T-helper 9 cell (primary cell): Measurements from ENCODE around the gene DOCK4.

ENCODE experiments used
- DNase-seq: peaks from one replicate; pipeline ENCODE4 v3.0.0-alpha.2; 2020

DOCK4 gene

GRCh38 chr7:111844904-111845671 is 361.1 kb downstream of the DOCK4 start:
- DNase-seq: no peak

GRCh38 chr7:111842491-111842890 is 363.7 kb downstream of the DOCK4 start:
- DNase-seq: no peak

- DNase-seq: no peak
Measured at GRCh38 chr7:111841596-111842205, 364.5 kb downstream of the DOCK4 start.

- no peak for DNase-seq
Measured at GRCh38 chr7:111840528-111840927, 365.7 kb downstream of the DOCK4 start.

GRCh38 chr7:111839261-111839660 is 366.9 kb downstream of the DOCK4 start:
- no peak for DNase-seq

GRCh38 chr7:111836592-111836991 is 369.6 kb downstream of the DOCK4 start:
- DNase-seq: no peak

- no peak for DNase-seq
Measured at GRCh38 chr7:111835066-111835465, 371.1 kb downstream of the DOCK4 start.

GRCh38 chr7:111834367-111834766 is 371.8 kb downstream of the DOCK4 start:
- no peak for DNase-seq

GRCh38 chr7:111833466-111833865 is 372.7 kb downstream of the DOCK4 start:
- no peak for DNase-seq

GRCh38 chr7:111832174-111832573 is 374.0 kb downstream of the DOCK4 start:
- no peak for DNase-seq

- no peak for DNase-seq
Measured at GRCh38 chr7:111829221-111829620, 377.0 kb downstream of the DOCK4 start.

GRCh38 chr7:111827863-111828504 is 378.2 kb downstream of the DOCK4 start:
- no peak for DNase-seq

GRCh38 chr7:111825046-111825445 is 381.2 kb downstream of the DOCK4 start:
- DNase-seq: no peak

GRCh38 chr7:111823826-111824225 is 382.4 kb downstream of the DOCK4 start:
- no peak for DNase-seq

- DNase-seq: no peak
Measured at GRCh38 chr7:111821046-111821445, 385.2 kb downstream of the DOCK4 start.

GRCh38 chr7:111820621-111821020 is 385.6 kb downstream of the DOCK4 start:
- DNase-seq: no peak

GRCh38 chr7:111820121-111820520 is 386.1 kb downstream of the DOCK4 start:
- DNase-seq: no peak

- no peak for DNase-seq
Measured at GRCh38 chr7:111815354-111815753, 390.8 kb downstream of the DOCK4 start.

- DNase-seq: no peak
Measured at GRCh38 chr7:111813306-111813705, 392.9 kb downstream of the DOCK4 start.

- DNase-seq: no peak
Measured at GRCh38 chr7:111806232-111806631, 400.0 kb downstream of the DOCK4 start.

GRCh38 chr7:111803015-111803758 is 403.0 kb downstream of the DOCK4 start:
- no peak for DNase-seq

GRCh38 chr7:111802194-111802772 is 403.9 kb downstream of the DOCK4 start:
- DNase-seq: no peak

- no peak for DNase-seq
Measured at GRCh38 chr7:111801277-111801676, 404.9 kb downstream of the DOCK4 start.
